ENCODE data around the gene MEN1.

DNA sequence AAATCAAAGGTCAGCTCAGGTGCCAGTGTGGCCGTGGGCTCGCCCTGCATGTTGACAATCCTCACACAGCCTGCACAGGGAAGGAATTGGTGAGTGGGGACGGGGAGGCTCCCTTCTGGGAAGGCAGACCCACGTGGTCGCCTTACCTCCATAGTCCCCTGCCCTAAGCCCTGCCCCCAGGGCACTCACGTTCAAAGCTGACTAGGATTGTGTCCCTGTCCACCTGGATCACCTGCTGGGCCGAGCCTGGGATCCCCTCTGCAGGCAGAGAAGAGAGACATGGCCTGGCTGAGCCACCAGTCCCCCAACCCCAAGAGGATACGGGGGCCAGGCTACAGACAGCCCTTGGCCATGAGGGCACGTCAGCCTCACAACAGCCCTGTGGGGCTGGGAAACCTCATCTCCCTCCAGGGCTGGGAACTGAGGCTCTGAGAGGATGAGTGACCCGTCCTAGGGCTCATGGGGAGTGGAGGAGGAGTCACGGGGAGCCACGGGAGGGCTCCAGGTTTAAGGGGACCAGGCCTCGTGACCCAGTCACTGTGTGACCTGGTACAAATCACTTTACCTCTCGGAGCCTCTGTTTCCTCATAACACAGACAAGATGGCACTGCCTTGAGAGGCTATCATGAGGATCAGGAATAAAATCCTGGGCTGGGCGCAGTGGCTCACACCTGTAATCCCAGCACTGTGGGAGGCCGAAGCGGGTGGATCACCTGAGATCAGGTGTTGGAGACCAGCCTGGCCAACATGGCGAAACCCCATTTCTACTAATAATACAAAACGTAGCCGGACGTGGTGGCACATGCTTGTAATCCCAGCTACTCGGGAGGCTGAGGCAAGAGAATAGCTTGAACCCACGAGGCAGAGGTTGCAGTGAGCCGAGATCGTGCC lies 19.9 kb downstream of the MEN1 start:
- TF ChIP-seq CTCF (IDR thresholded peaks at IDR 0.05) (no peak), POLR2A (IDR thresholded peaks at IDR 0.05) (no peak), POLR2AphosphoS5 (IDR thresholded peaks at IDR 0.05) (no peak)
